ENCODE results near the gene UBE2D3.

The UBE2D3 gene

GRCh38 chr4:102789317-102789717 lies 38.0 kb downstream of the UBE2D3 start:
- H3K4me1 ChIP-seq (ENCODE audit: control insufficient read depth, insufficient read depth, low read length, poor library complexity, severe bottlenecking): no peaks in the 10 kb centered on the region
- no peak overlapping the region for H3K4me3 ChIP-seq (ENCODE audit: extremely low read depth, insufficient read depth, low read length, poor library complexity, severe bottlenecking)
- H3K27ac ChIP-seq (ENCODE audit: low read depth, low read length, severe bottlenecking): no peak overlapping the region
- peaks cover 33% of the 10 kb centered on the region for H3K36me3 ChIP-seq (ENCODE audit: control insufficient read depth, insufficient read depth, low read length)
- no peaks in the 10 kb centered on the region for H3K9me3 ChIP-seq (ENCODE audit: control insufficient read depth, low read length)
- WGBS, 2 experiments (ENCODE audit: insufficient coverage in 2 of 2): no CpG with 5 or more reads among the region's 3 CpGs

GRCh38 chr4:102787944-102788343 lies 39.4 kb downstream of the UBE2D3 start:
- 93 to 95% methylated on average over 2 to 3 of the region's 3 CpGs for WGBS, 2 experiments (ENCODE audit: insufficient coverage in 2 of 2)
- H3K4me1 ChIP-seq (ENCODE audit: control insufficient read depth, insufficient read depth, low read length, poor library complexity, severe bottlenecking): no peaks in the 10 kb centered on the region
- no peaks in the 10 kb centered on the region for H3K9me3 ChIP-seq (ENCODE audit: control insufficient read depth, low read length)
- no peak overlapping the region for H3K4me3 ChIP-seq (ENCODE audit: extremely low read depth, insufficient read depth, low read length, poor library complexity, severe bottlenecking)
- no peak overlapping the region for H3K27ac ChIP-seq (ENCODE audit: low read depth, low read length, severe bottlenecking)
- peaks cover 20% of the 10 kb centered on the region for H3K36me3 ChIP-seq (ENCODE audit: control insufficient read depth, insufficient read depth, low read length)

DNA sequence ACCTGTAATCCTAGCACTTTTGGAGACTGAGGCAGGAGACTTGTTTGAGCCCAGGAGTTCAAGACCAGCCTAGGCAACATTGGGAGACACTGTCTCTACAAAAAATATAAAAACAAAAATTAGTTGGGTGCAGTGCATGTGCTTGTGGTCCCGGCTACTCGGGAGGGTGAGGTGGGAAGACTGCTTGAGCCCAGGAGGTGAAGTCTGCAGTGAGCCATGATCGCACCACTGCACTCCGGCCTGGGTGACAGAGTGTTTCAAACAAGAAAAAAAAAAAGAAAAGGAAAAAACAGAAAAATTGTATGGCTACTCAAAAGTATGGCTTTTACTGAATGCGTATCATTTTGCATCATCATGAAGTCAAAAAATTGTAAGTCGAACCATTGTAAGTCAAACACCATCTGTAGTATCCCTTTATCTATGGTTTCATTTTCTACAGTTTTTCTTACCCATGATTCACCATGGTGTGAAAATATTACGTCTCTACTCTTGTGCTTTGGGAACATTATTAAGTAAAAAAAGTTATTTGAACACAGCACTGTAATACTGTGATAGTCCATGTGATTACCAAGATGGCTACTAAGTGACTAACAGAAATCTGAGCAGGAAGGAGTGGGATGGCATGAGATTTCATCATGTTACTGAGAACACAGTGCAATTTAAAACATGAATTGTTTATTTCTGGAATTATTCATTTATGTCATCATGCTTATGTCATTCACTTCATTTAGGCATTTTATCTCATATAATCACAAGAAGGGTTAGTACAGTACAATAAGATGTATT lies 40.1 kb downstream of the UBE2D3 start:
- no peak overlapping the region for H3K4me3 ChIP-seq (ENCODE audit: extremely low read depth, insufficient read depth, low read length, poor library complexity, severe bottlenecking)
- no peak overlapping the region for H3K27ac ChIP-seq (ENCODE audit: low read depth, low read length, severe bottlenecking)
- 98 to 100% methylated on average over 4 to 6 of the region's 7 CpGs for WGBS, 2 experiments (ENCODE audit: insufficient coverage in 2 of 2)
- no peaks in the 10 kb centered on the region for H3K4me1 ChIP-seq (ENCODE audit: control insufficient read depth, insufficient read depth, low read length, poor library complexity, severe bottlenecking)
- no peaks in the 10 kb centered on the region for H3K9me3 ChIP-seq (ENCODE audit: control insufficient read depth, low read length)
- H3K36me3 ChIP-seq (ENCODE audit: control insufficient read depth, insufficient read depth, low read length): peaks cover 13% of the 10 kb centered on the region

- no peaks in the 10 kb centered on the region for H3K4me1 ChIP-seq (ENCODE audit: control insufficient read depth, insufficient read depth, low read length, poor library complexity, severe bottlenecking)
- whole genome bisulfite sequencing, 2 experiments (ENCODE audit: insufficient coverage in 2 of 2): 63 to 75% methylated on average over 1 of the region's 1 CpG
- H3K36me3 ChIP-seq (ENCODE audit: control insufficient read depth, insufficient read depth, low read length): peaks cover 3% of the 10 kb centered on the region
- H3K4me3 ChIP-seq (ENCODE audit: extremely low read depth, insufficient read depth, low read length, poor library complexity, severe bottlenecking): no peak overlapping the region
- no peaks in the 10 kb centered on the region for H3K9me3 ChIP-seq (ENCODE audit: control insufficient read depth, low read length)
- no peak overlapping the region for H3K27ac ChIP-seq (ENCODE audit: low read depth, low read length, severe bottlenecking)
Measured at GRCh38 chr4:102786279-102786678, 41.1 kb downstream of the UBE2D3 start.

- Histone ChIP-seq H3K4me1 (ENCODE audit: control insufficient read depth, insufficient read depth, low read length, poor library complexity, severe bottlenecking) (no peaks in the 10 kb centered on the region), H3K36me3 (ENCODE audit: control insufficient read depth, insufficient read depth, low read length) (no peaks in the 10 kb centered on the region), H3K4me3 (ENCODE audit: extremely low read depth, insufficient read depth, low read length, poor library complexity, severe bottlenecking) (no peak overlapping the region), H3K27ac (ENCODE audit: low read depth, low read length, severe bottlenecking) (no peak overlapping the region), H3K9me3 (ENCODE audit: control insufficient read depth, low read length) (no peaks in the 10 kb centered on the region)
- no CpG with 5 or more reads among the region's 2 CpGs for WGBS, 2 experiments (ENCODE audit: insufficient coverage in 2 of 2)
Measured at GRCh38 chr4:102783006-102783405, 44.3 kb downstream of the UBE2D3 start.

DNA sequence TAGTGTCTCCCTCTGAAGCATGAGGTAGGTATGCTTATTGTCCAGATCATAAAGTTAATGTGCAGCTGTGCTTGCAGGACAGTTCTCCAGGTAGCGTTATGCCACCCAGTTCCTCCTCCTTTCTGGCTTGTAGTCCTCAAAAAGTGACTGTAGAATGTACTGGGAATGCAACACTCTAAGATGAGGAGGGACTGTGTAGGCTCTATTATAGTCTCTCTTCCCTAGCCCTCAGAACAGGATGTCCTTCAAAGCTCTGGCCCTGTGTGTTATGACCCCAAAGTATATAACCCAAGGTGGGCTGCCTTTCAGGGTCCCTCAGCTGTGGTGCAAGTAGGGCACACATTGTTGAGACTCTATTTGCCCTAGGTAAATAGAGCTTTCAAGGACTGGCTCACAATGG lies 45.8 kb downstream of the UBE2D3 start:
- Histone ChIP-seq H3K4me1 (ENCODE audit: control insufficient read depth, insufficient read depth, low read length, poor library complexity, severe bottlenecking) (no peaks in the 10 kb centered on the region), H3K4me3 (ENCODE audit: extremely low read depth, insufficient read depth, low read length, poor library complexity, severe bottlenecking) (no peak overlapping the region), H3K9me3 (ENCODE audit: control insufficient read depth, low read length) (no peaks in the 10 kb centered on the region), H3K27ac (ENCODE audit: low read depth, low read length, severe bottlenecking) (no peak overlapping the region), H3K36me3 (ENCODE audit: control insufficient read depth, insufficient read depth, low read length) (no peaks in the 10 kb centered on the region)
- WGBS, 2 experiments (ENCODE audit: insufficient coverage in 2 of 2): 100% methylated on average over 1 of the region's 1 CpG

GRCh38 chr4:102780476-102781144 lies 46.7 kb downstream of the UBE2D3 start:
- Histone ChIP-seq H3K4me3 (ENCODE audit: extremely low read depth, insufficient read depth, low read length, poor library complexity, severe bottlenecking) (no peak overlapping the region), H3K4me1 (ENCODE audit: control insufficient read depth, insufficient read depth, low read length, poor library complexity, severe bottlenecking) (no peaks in the 10 kb centered on the region)

GRCh38 chr4:102779204-102779603 lies 48.1 kb downstream of the UBE2D3 start:
- 82 to 88% methylated on average over 2 to 3 of the region's 4 CpGs for whole genome bisulfite sequencing, 2 experiments (ENCODE audit: insufficient coverage in 2 of 2)
- no peaks in the 10 kb centered on the region for H3K9me3 ChIP-seq (ENCODE audit: control insufficient read depth, low read length)
- H3K27ac ChIP-seq (ENCODE audit: low read depth, low read length, severe bottlenecking): no peak overlapping the region
- H3K36me3 ChIP-seq (ENCODE audit: control insufficient read depth, insufficient read depth, low read length): no peaks in the 10 kb centered on the region
- H3K4me1 ChIP-seq (ENCODE audit: control insufficient read depth, insufficient read depth, low read length, poor library complexity, severe bottlenecking): no peaks in the 10 kb centered on the region
- no peak overlapping the region for H3K4me3 ChIP-seq (ENCODE audit: extremely low read depth, insufficient read depth, low read length, poor library complexity, severe bottlenecking)

More at GRCh38 chr4:102780476-102781144, 46.7 kb downstream of the UBE2D3 start:
- Histone ChIP-seq H3K27ac (ENCODE audit: low read depth, low read length, severe bottlenecking) (no peak overlapping the region), H3K36me3 (ENCODE audit: control insufficient read depth, insufficient read depth, low read length) (no peaks in the 10 kb centered on the region), H3K9me3 (ENCODE audit: control insufficient read depth, low read length) (no peaks in the 10 kb centered on the region)
- 89 to 95% methylated on average over 3 to 4 of the region's 5 CpGs for WGBS, 2 experiments (ENCODE audit: insufficient coverage in 2 of 2)

DNA sequence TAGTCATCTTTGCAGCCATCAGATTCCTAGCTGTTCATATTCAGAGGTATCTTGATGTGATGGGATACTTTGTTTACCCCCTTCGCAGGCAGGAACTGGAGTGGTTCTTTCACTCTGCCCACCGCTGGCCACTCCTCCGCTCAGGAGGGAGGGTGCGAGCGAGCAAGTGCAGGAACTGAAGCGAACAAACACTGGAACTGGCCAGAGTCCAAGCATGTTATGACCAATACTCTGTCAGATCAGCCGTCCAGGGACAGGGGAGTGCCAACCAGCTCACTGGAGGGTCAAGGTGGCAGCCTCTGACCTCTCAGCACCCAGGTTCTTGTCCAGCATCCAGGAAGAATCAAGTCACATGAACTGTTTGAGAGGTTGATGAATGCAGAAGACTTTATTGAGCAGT lies 48.6 kb downstream of the UBE2D3 start:
- H3K4me3 ChIP-seq (ENCODE audit: extremely low read depth, insufficient read depth, low read length, poor library complexity, severe bottlenecking): no peak overlapping the region

DNA sequence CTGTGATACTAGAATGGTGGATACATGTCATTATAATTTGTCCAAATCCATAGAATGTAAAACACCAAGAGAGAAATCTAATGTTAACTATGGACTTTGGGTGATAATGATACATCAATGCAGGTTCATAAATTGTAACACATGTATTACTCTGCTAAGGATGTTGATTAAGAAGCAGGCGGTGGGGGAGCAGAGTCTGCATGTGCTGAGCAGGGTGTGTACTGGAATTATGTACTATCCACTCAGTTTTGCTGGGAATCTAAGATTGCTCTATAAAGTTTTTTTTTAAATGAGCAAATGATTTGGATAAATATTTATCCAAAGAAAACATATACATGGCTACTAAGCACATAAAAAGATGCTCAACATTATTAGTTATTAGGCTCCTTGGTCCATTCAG lies 51.5 kb downstream of the UBE2D3 start:
- Histone ChIP-seq H3K4me1 (ENCODE audit: control insufficient read depth, insufficient read depth, low read length, poor library complexity, severe bottlenecking) (no peaks in the 10 kb centered on the region), H3K9me3 (ENCODE audit: control insufficient read depth, low read length) (no peaks in the 10 kb centered on the region), H3K27ac (ENCODE audit: low read depth, low read length, severe bottlenecking) (no peak overlapping the region), H3K36me3 (ENCODE audit: control insufficient read depth, insufficient read depth, low read length) (no peaks in the 10 kb centered on the region), H3K4me3 (ENCODE audit: extremely low read depth, insufficient read depth, low read length, poor library complexity, severe bottlenecking) (no peak overlapping the region)
- 83% methylated on average over 1 of the region's 1 CpG; no CpG with 5 or more reads in 1 of the 2 experiments for WGBS, 2 experiments (ENCODE audit: insufficient coverage in 2 of 2)

More for the DNA sequence above, 48.6 kb downstream of the UBE2D3 start:
- Histone ChIP-seq H3K36me3 (ENCODE audit: control insufficient read depth, insufficient read depth, low read length) (no peaks in the 10 kb centered on the region), H3K4me1 (ENCODE audit: control insufficient read depth, insufficient read depth, low read length, poor library complexity, severe bottlenecking) (no peaks in the 10 kb centered on the region), H3K27ac (ENCODE audit: low read depth, low read length, severe bottlenecking) (no peak overlapping the region), H3K9me3 (ENCODE audit: control insufficient read depth, low read length) (no peaks in the 10 kb centered on the region)
- 86 to 91% methylated on average over 6 to 7 of the region's 7 CpGs for WGBS, 2 experiments (ENCODE audit: insufficient coverage in 2 of 2)

DNA sequence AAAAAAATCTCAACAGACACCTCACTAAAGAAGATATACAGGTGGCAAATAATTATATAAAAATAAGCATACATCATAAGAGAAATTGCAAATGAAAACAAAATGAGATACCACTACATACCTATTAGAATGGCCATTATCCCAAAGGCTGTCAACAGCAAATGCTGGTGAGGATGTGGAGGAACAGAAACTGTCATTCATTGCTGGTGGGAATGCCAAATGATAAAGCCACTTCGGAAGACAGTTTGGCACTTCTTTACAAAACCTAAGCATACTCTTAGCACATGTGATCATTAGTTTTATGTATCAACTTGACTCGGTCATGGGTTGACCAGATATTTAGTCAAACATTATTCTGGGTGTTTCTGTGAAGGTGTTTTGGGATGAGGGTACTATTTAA lies 53.1 kb downstream of the UBE2D3 start:
- 90% methylated on average over 2 of the region's 2 CpGs; no CpG with 5 or more reads in 1 of the 2 experiments for WGBS, 2 experiments (ENCODE audit: insufficient coverage in 2 of 2)
- H3K4me1 ChIP-seq (ENCODE audit: control insufficient read depth, insufficient read depth, low read length, poor library complexity, severe bottlenecking): no peaks in the 10 kb centered on the region
- no peaks in the 10 kb centered on the region for H3K9me3 ChIP-seq (ENCODE audit: control insufficient read depth, low read length)

More for the DNA sequence above, 53.1 kb downstream of the UBE2D3 start:
- Histone ChIP-seq H3K4me3 (ENCODE audit: extremely low read depth, insufficient read depth, low read length, poor library complexity, severe bottlenecking) (no peak overlapping the region), H3K27ac (ENCODE audit: low read depth, low read length, severe bottlenecking) (no peak overlapping the region), H3K36me3 (ENCODE audit: control insufficient read depth, insufficient read depth, low read length) (no peaks in the 10 kb centered on the region)
